ENCODE results near the gene NLRC3.
"Not testable (repeated sequence)": the region's sequence is repeated elsewhere in the genome, so short reads cannot be mapped to it uniquely, and the experiment has no call there.

Gene NLRC3

GRCh38 chr16:3577302-3577752, at the start of gene NLRC3:
NLRC3 (minus strand) TSS chr16:3577403; CDS start chr16:3565036, 12,367 bp downstream.
- FAIRE-seq = no peak

GRCh38 chr16:3625911-3626732, 48.9 kb upstream of the NLRC3 start:
- peak; percentile 94 for FAIRE-seq

GRCh38 chr16:3625331-3625730, 48.1 kb upstream of the NLRC3 start:
- FAIRE-seq = no peak

- no peak for FAIRE-seq
Observed at GRCh38 chr16:3623642-3624041, 46.4 kb upstream of the NLRC3 start.

GRCh38 chr16:3618769-3619141, 41.6 kb upstream of the NLRC3 start:
- FAIRE-seq = no peak

GRCh38 chr16:3612510-3613466, 35.6 kb upstream of the NLRC3 start:
- FAIRE-seq = no peak

- no peak for FAIRE-seq
Observed at GRCh38 chr16:3611146-3611975, 34.2 kb upstream of the NLRC3 start, which contains the start of gene SLX4. SLX4 (minus strand) TSS chr16:3611606; CDS start chr16:3608964, 2,642 bp downstream.

- FAIRE-seq = no peak
Observed at GRCh38 chr16:3610698-3611145, 33.5 kb upstream of the NLRC3 start.

- FAIRE-seq = no peak
Observed at GRCh38 chr16:3609895-3610697, 32.9 kb upstream of the NLRC3 start.

GRCh38 chr16:3608976-3609375, 31.8 kb upstream of the NLRC3 start:
- FAIRE-seq = not testable (repeated sequence)

- no peak for FAIRE-seq
Observed at GRCh38 chr16:3608069-3608468, 30.9 kb upstream of the NLRC3 start.

GRCh38 chr16:3607634-3608033, 30.4 kb upstream of the NLRC3 start:
- no peak for FAIRE-seq

- FAIRE-seq = no peak
Observed at GRCh38 chr16:3607161-3607560, 30.0 kb upstream of the NLRC3 start.

GRCh38 chr16:3606441-3606840, 29.2 kb upstream of the NLRC3 start:
- FAIRE-seq = no peak

GRCh38 chr16:3602320-3602653, 25.1 kb upstream of the NLRC3 start:
- FAIRE-seq = no peak

- no peak for FAIRE-seq
Observed at GRCh38 chr16:3601614-3602319, 24.6 kb upstream of the NLRC3 start.

GRCh38 chr16:3599922-3600321, 22.7 kb upstream of the NLRC3 start:
- no peak for FAIRE-seq

- FAIRE-seq = no peak
Observed at GRCh38 chr16:3599121-3599520, 21.9 kb upstream of the NLRC3 start.

GRCh38 chr16:3598236-3598635, 21.0 kb upstream of the NLRC3 start:
- FAIRE-seq = no peak

GRCh38 chr16:3597676-3598075, 20.5 kb upstream of the NLRC3 start:
- no peak for FAIRE-seq

GRCh38 chr16:3597226-3597625, 20.0 kb upstream of the NLRC3 start:
- no peak for FAIRE-seq

Data from G401.6 (cell line).